Spleen (tissue), 7 donors: ENCODE data around the gene KCNG2.

ENCODE experiments used
- POLR2A ChIP-seq, 3 donors: fragments of 450-650 bp; IDR thresholded peaks; one replicate each; pipeline ENCODE4 v1.5.1; 2017; ENCODE audit warnings: antibody characterized with exemption in 3 of 3, mild to moderate bottlenecking in 1 of 3
- TF ChIP-seq, protein P1 (sequence below), 11 experiments: fragments of 200-600 bp in 7 of 11; fragments of 450-650 bp in 4 of 11; sonication (generic) in 4 of 11; IDR thresholded peaks in 8 of 11; conservative IDR thresholded peaks in 3 of 11; 1 replicate in 7 of 11; 2 replicates in 4 of 11; pipeline versions ENCODE4 v1.4.0 to v1.8.0; 2016 to 2021; ENCODE audit warnings: antibody characterized with exemption in 11 of 11, inconsistent platforms in 4 of 11, mild to moderate bottlenecking in 1 of 11
- donor health status: DM: no; HTN: no; CAD: no; lungs with moderate emphysema.
- donor health status: DM: no; HTN: no; CAD: no.
- donor health status: DM: no; HTN: no; CAD: no.

DNA sequence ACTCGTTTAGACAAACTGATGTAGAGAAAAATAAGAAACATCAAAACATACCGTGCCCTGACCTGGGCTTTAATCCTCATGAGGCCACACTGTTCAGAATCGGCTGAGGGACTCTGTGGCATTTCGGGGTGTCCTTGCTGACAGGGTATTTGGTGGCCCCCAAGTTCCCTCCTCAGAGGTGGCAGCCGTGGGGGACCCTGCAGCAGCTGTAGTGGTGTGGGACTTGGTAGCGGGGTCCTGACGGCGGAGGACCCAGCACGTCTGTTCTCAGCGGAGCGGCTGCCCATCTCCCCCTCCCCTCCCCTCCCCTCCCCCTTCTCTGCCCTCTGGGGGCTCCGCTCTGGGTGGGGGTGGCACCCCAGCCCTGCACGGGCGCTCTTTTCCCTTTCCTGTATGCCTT is 18.4 kb downstream of the KCNG2 start:
- TF ChIP-seq, protein P1, sequence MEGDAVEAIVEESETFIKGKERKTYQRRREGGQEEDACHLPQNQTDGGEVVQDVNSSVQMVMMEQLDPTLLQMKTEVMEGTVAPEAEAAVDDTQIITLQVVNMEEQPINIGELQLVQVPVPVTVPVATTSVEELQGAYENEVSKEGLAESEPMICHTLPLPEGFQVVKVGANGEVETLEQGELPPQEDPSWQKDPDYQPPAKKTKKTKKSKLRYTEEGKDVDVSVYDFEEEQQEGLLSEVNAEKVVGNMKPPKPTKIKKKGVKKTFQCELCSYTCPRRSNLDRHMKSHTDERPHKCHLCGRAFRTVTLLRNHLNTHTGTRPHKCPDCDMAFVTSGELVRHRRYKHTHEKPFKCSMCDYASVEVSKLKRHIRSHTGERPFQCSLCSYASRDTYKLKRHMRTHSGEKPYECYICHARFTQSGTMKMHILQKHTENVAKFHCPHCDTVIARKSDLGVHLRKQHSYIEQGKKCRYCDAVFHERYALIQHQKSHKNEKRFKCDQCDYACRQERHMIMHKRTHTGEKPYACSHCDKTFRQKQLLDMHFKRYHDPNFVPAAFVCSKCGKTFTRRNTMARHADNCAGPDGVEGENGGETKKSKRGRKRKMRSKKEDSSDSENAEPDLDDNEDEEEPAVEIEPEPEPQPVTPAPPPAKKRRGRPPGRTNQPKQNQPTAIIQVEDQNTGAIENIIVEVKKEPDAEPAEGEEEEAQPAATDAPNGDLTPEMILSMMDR (IDR thresholded peaks at IDR 0.05 in 8 of 11, conservative IDR thresholded peaks at IDR 0.05 in 3 of 11): no peak
- TF ChIP-seq POLR2A (IDR thresholded peaks at IDR 0.05): no peak
